ENCODE data around the gene FGF22. TPM values are rescaled to one million over a fixed set of nuclear protein-coding genes. Genes with fewer than 3 reads are reported as not detected.
"Not testable (repeated sequence)": the region's sequence is repeated elsewhere in the genome, so short reads cannot be mapped to it uniquely, and the experiment has no call there.

Gene FGF22
- polyA plus RNA-seq, 1 donor from 2014 or later = 0.48 TPM

GRCh38 chr19:628168-628567 is 11.5 kb upstream of the FGF22 start:
- Histone ChIP-seq H3K4me2 (ENCODE audit: low read length) (no peak overlapping the region), H3F3A (ENCODE audit: insufficient read depth, low read length, poor library complexity, severe bottlenecking) (no peaks in the 10 kb centered on the region), H3K9me3 (ENCODE audit: low read length) (no peaks in the 10 kb centered on the region), H2AFZ (ENCODE audit: low read depth, low read length) (no peak overlapping the region), H3K27ac (ENCODE audit: low read length) (no peak overlapping the region), H3K9me2 (ENCODE audit: insufficient read depth, low read length) (no peaks in the 10 kb centered on the region), H3K27me3 (ENCODE audit: insufficient read depth, low read depth, low read length) (no peaks in the 10 kb centered on the region), H3K9ac (ENCODE audit: low read length) (no peak overlapping the region), H3K79me2 (replicated peaks; ENCODE audit: insufficient read depth, low read length) (no peaks in the 10 kb centered on the region), H4K20me1 (ENCODE audit: insufficient read depth) (no peaks in the 10 kb centered on the region), H3K4me3 (ENCODE audit: low read length) (no peak overlapping the region), H3K36me3 (ENCODE audit: insufficient read depth, low read length) (no peaks in the 10 kb centered on the region)
- TF ChIP-seq EZH2 (IDR thresholded peaks at IDR 0.05; ENCODE audit: borderline replicate concordance, insufficient read depth, low read length, poor library complexity, severe bottlenecking) (no peak), EP300 (conservative IDR thresholded peaks at IDR 0.05; ENCODE audit: poor library complexity, severe bottlenecking) (no peak), TAF1 (IDR thresholded peaks at IDR 0.05; ENCODE audit: low read depth) (no peak), SMC3 (conservative IDR thresholded peaks at IDR 0.05; ENCODE audit: poor library complexity) (no peak), RAD21 (conservative IDR thresholded peaks at IDR 0.05) (no peak), POLR2AphosphoS5 (IDR thresholded peaks at IDR 0.05) (no peak), REST (IDR thresholded peaks at IDR 0.05; ENCODE audit: borderline replicate concordance) (no peak), MXI1 (conservative IDR thresholded peaks at IDR 0.05; ENCODE audit: poor library complexity, severe bottlenecking) (no peak)
- TF ChIP-seq, protein P1, sequence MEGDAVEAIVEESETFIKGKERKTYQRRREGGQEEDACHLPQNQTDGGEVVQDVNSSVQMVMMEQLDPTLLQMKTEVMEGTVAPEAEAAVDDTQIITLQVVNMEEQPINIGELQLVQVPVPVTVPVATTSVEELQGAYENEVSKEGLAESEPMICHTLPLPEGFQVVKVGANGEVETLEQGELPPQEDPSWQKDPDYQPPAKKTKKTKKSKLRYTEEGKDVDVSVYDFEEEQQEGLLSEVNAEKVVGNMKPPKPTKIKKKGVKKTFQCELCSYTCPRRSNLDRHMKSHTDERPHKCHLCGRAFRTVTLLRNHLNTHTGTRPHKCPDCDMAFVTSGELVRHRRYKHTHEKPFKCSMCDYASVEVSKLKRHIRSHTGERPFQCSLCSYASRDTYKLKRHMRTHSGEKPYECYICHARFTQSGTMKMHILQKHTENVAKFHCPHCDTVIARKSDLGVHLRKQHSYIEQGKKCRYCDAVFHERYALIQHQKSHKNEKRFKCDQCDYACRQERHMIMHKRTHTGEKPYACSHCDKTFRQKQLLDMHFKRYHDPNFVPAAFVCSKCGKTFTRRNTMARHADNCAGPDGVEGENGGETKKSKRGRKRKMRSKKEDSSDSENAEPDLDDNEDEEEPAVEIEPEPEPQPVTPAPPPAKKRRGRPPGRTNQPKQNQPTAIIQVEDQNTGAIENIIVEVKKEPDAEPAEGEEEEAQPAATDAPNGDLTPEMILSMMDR (IDR thresholded peaks at IDR 0.05; ENCODE audit: poor library complexity, severe bottlenecking) = no peak

DNA sequence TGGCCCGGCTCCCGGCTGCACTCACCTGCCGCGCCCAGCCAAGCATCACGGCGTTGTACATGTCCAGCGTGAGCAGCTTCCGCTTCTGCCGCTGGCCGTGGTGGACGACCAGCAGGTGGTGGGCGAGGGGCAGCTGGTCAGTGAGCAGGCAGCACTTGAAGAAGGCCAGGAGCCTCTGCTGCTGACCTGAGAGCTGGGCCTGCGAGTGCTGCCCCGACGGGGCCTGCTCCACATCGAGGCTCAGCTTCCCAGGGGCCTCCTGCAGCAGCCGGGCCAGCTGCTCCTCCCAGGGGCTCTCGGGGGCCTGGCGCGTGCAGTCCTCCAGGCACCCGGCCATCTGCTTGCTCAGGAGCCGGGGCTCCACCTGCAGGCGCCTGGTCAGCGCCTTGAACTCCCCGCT is 10.2 kb upstream of the FGF22 start:
- H3K27me3 ChIP-seq (ENCODE audit: insufficient read depth, low read depth, low read length); H3K79me2 ChIP-seq (replicated peaks; ENCODE audit: insufficient read depth, low read length); H3K9me2 ChIP-seq (ENCODE audit: insufficient read depth, low read length); H3K27ac ChIP-seq (ENCODE audit: low read length); H3K36me3 ChIP-seq (ENCODE audit: insufficient read depth, low read length); H2AFZ ChIP-seq (ENCODE audit: low read depth, low read length); H3F3A ChIP-seq (ENCODE audit: insufficient read depth, low read length, poor library complexity, severe bottlenecking); H3K4me3 ChIP-seq (ENCODE audit: low read length); H3K9me3 ChIP-seq (ENCODE audit: low read length); H4K20me1 ChIP-seq (ENCODE audit: insufficient read depth); H3K4me2 ChIP-seq (ENCODE audit: low read length); H3K9ac ChIP-seq (ENCODE audit: low read length): not testable (repeated sequence)
